AG04449 (cell line): ENCODE data around the gene MCFD2.

ENCODE experiments used
- CTCF ChIA-PET: fragments of 350-600 bp; formaldehyde crosslinking; extraction: SDS; loops from one replicate; lab custom pipeline; 2021; ENCODE audit warnings: antibody characterized with exemption; lab: Yijun Ruan, JAX
- POLR2A ChIA-PET: fragments of 400-600, 350-600 bp; formaldehyde crosslinking; extraction: SDS; loops from one replicate; lab custom pipeline; 2020; ENCODE audit warnings: antibody characterized with exemption, inconsistent platforms; lab: Yijun Ruan, JAX
- DNase-seq: peaks from one replicate; pipeline ENCODE4 v3.0.0-alpha.2; 2010; ENCODE audit warnings: low read depth, low spot score
- H3K4me3 ChIP-seq: 2 replicates; pipeline ENCODE4 v1.5.1; 2011; ENCODE audit warnings: low read depth, mild to moderate bottlenecking, control low read depth, low read length
- TF ChIP-seq, protein P1 (sequence below): IDR thresholded peaks from one replicate; pipeline ENCODE4 v1.5.1; 2011; ENCODE audit warnings: mild to moderate bottlenecking, moderate library complexity, low read length, control low read depth, inconsistent platforms; ENCODE audit not compliant: insufficient read depth; ENCODE audit errors: missing control alignments

MCFD2 gene

DNA sequence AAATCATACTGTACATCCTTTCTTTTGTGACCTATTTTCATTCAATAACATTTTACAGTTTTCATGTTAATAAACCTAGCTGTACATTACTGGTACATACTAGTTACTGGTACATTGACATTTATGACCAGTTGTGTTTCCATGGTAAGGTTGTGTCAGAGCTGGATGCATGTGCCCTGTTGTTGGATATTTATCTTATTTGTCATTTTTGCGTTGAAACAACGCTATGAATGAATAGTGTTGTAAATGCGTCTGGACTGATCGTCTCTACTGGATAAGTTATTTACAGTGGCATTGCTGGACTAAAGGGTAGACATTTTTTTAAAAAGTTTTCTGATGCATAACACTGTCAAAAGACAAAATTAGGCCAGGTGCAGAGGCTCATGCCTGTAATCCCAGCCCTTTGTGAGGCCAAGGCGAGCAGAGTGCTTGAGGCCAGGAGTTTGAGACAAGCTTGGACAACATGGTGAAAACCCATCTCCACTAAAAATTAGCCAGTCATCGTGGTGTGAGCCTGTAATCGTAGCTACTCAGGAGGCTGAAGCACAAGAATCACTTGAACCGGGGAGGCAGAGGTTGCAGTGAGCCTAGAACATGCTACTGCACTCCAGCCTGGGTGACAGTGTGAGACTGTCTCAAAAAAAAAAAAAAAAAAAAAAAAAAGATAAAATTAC lies 40.2 kb downstream of the MCFD2 start:
- POLR2A ChIA-PET = interaction anchor here (1.4 to 1.6 kb wide), 2 partner anchors 17 to 28 kb away, joined by 4 to 8 read pairs; no protein-coding TSS in a partner anchor
- TF ChIP-seq, protein P1, sequence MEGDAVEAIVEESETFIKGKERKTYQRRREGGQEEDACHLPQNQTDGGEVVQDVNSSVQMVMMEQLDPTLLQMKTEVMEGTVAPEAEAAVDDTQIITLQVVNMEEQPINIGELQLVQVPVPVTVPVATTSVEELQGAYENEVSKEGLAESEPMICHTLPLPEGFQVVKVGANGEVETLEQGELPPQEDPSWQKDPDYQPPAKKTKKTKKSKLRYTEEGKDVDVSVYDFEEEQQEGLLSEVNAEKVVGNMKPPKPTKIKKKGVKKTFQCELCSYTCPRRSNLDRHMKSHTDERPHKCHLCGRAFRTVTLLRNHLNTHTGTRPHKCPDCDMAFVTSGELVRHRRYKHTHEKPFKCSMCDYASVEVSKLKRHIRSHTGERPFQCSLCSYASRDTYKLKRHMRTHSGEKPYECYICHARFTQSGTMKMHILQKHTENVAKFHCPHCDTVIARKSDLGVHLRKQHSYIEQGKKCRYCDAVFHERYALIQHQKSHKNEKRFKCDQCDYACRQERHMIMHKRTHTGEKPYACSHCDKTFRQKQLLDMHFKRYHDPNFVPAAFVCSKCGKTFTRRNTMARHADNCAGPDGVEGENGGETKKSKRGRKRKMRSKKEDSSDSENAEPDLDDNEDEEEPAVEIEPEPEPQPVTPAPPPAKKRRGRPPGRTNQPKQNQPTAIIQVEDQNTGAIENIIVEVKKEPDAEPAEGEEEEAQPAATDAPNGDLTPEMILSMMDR = no peak
- CTCF ChIA-PET = interaction anchor here (1.0 to 8.6 kb wide), 9 partner anchors 11 to 241 kb away, joined by 3 to 96 read pairs (median 7); no protein-coding TSS in a partner anchor
- DNase-seq = no peak
- no peak overlapping the region for H3K4me3 ChIP-seq

DNA sequence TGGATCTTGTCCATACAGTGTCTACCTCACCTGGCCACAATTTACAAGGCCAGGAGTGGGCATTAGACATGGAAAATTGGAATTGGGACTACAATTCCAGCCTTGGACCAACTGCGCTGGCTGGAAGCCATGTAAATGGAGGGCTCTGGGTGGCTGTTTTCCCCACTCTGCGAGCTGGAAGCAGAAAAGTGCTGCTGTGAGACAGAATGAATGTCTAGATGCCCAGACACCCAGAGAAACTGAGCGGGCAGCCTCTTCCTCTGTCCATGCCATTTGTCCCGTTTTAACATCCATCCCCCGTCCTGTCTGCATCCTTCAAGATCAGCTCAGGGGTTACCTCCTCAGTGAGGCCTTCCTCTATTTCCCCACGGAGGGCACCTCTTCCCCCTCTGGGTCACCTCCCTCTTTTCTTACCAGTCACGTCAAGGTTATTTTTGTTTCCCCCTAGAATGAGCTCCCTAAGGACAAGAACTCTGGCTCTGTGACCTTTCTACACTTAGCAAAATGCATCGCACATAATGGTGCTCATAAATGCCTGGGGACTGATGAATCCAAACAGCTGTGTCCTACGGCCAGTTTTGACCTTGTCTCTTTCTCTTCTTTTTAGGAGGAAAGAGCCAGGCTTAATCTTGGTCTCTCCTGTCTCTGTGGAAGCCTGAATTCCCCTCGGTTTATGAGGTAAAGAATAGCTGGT lies 41.2 kb downstream of the MCFD2 start:
- no peak for DNase-seq
- TF ChIP-seq, protein P1 = no peak
- no peak overlapping the region for H3K4me3 ChIP-seq
- CTCF ChIA-PET = interaction anchor here (0.6 to 8.6 kb wide), 9 partner anchors 13 to 243 kb away, joined by 3 to 96 read pairs (median 18); no protein-coding TSS in a partner anchor
- POLR2A ChIA-PET = interaction anchor here (1.4 to 1.6 kb wide), 2 partner anchors 16 to 27 kb away, joined by 4 to 8 read pairs; no protein-coding TSS in a partner anchor

DNA sequence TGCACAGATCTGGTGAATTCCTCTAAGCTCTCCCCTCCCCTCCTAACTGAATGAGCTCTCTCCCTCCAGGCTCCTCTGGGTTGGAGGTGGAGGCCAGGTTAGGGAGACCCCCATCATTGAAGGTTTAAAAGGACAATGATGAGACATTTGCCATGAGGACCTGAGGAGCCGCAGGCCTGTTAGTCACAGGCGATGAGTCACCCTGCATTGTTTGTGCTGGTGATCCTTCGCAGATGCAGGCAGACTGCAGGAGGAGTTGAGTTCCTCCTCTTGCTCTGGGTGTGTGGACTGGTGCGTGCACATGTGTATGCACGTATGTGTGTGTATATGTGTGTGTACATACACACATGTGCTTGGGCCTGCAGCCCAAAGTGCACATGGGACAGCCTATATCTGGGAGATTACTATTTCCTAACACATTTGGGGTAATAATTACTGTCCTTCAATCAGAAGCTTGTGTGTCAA lies 42.0 kb downstream of the MCFD2 start:
- CTCF ChIA-PET = interaction anchor here (0.6 to 8.6 kb wide), 10 partner anchors 12 to 244 kb away, joined by 3 to 96 read pairs (median 11); no protein-coding TSS in a partner anchor
- no peak overlapping the region for H3K4me3 ChIP-seq
- peak; percentile 82 for DNase-seq
- POLR2A ChIA-PET = interaction anchor here (1.0 to 1.6 kb wide), 4 partner anchors 16 to 155 kb away, joined by 3 to 8 read pairs (median 4); no protein-coding TSS in a partner anchor
- TF ChIP-seq, protein P1 = no peak

DNA sequence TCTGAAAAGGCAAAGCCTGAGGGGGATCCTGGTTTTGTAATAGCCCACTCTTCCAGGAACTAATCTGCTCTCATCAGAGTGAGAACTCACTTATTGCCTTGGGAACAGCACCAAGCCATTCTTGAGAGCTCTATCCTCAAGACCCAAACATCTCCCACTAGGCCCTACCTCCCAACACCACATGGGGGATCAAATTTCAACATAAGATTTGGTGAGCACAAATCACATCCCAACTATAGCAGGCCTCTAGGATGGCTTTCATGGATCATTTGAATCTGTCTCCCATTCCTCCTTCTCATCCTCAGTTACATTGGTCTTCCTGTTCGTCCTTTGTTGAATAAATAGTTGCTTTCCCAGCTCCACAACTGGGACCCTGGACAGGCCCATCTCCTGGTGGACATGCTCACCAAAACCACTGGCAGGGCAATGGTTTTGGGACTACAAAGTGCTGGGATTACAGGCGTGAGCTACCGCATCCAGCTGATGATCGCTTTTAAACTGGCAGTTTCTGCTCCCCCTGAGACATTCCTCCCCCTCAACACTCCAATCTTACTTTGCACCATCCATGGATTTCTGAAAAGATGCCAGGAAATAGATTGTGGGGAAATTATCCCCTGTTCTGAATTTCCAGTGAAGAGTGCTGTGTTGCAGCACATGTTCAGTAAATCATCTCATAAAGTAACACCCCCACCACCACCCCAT lies 42.6 kb downstream of the MCFD2 start:
- POLR2A ChIA-PET = interaction anchor here (1.0 to 1.5 kb wide), 4 partner anchors 11 to 154 kb away, joined by 3 to 8 read pairs (median 4); no protein-coding TSS in a partner anchor
- H3K4me3 ChIP-seq = no peak overlapping the region
- TF ChIP-seq, protein P1 = no peak
- no peak for DNase-seq
- CTCF ChIA-PET = interaction anchor here (0.7 to 8.6 kb wide), 10 partner anchors 12 to 244 kb away, joined by 3 to 96 read pairs (median 11); no protein-coding TSS in a partner anchor

DNA sequence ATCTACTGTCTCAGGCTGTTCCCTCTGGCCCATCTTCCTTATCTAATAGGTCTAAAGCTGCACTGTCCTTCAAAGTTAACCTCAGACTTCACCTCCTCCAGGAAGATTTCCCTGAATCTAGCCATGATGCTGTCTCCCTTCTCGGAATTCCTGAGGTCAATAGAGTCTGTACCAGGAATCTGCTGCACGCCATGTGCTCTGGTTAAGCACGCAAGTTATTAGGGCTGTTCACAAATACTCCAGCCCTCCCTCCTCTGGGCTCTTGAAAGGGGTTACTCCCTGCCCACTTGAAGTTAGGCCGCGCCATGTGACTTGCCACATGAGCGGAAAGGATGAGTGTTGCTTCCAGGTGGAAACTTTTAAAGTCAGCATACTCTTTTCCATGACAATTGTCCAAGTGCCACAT lies 43.6 kb downstream of the MCFD2 start:
- H3K4me3 ChIP-seq = no peak overlapping the region
- TF ChIP-seq, protein P1 = no peak
- ChIA-PET POLR2A (interaction anchor here (1.3 to 1.5 kb wide), 2 partner anchors 10 to 68 kb away, joined by 4 to 8 read pairs; no protein-coding TSS in a partner anchor), CTCF (interaction anchor here (1.1 to 8.6 kb wide), 7 partner anchors 10 to 243 kb away, joined by 3 to 96 read pairs (median 35); no protein-coding TSS in a partner anchor)
- DNase-seq = no peak
